SK-N-SH (cell line): ENCODE data around the gene TMEM161B. TPM values are rescaled to one million over a fixed set of nuclear protein-coding genes. Genes with fewer than 3 reads are reported as not detected.

Source experiments
- CTCF ChIA-PET: fragments of 300-600, 350-600 bp; formaldehyde crosslinking; extraction: SDS; loops from one replicate; lab custom pipeline; 2021; lab: Yijun Ruan, JAX
- POLR2A ChIA-PET: fragments of 350-600 bp; sonication (Branson Sonifier 250); formaldehyde crosslinking; extraction: SDS; loops from one replicate; lab custom pipeline; 2020; ENCODE audit warnings: antibody characterized with exemption, inconsistent platforms; lab: Yijun Ruan, JAX
- DNase-seq: peaks from one replicate; pipeline ENCODE4 v3.0.0; 2012
- H2AFZ ChIP-seq: fragments of 200-600 bp; sonication (generic); 2 replicates; pipeline ENCODE4 v1.8.1; 2016; ENCODE audit warnings: antibody characterized with exemption, mild to moderate bottlenecking, low read depth
- H3F3A ChIP-seq: fragments of 200-600 bp; sonication (generic); replicated peaks from 2 replicates; pipeline ENCODE3; 2016; ENCODE audit warnings: antibody characterized with exemption, mild to moderate bottlenecking; ENCODE audit not compliant: insufficient read depth
- H3K27ac ChIP-seq, 2 experiments: fragments of 200-500 bp in 1 of 2; fragments of 200-600 bp in 1 of 2; sonication (Bioruptor generic) in 1 of 2; sonication (generic), shearing (Covaris generic) in 1 of 2; 2 replicates each; pipeline versions ENCODE4 v1.5.1 to v1.6.1; 2014 to 2016; ENCODE audit warnings: low read depth in 2 of 2, inconsistent platforms in 1 of 2, low read length in 1 of 2, mild to moderate bottlenecking in 1 of 2, mixed read lengths in 1 of 2
- H3K27me3 ChIP-seq: fragments of 200-600 bp; sonication (generic), shearing (Covaris generic); 2 replicates; pipeline ENCODE4 v1.6.1; 2016; ENCODE audit warnings: mixed run types; ENCODE audit not compliant: insufficient read depth
- H3K36me3 ChIP-seq, 2 experiments: fragments of 200-500 bp in 1 of 2; fragments of 200-600 bp in 1 of 2; sonication (Bioruptor generic) in 1 of 2; sonication (generic) in 1 of 2; replicated peaks in 1 of 2; 2 replicates each; pipeline versions ENCODE3 to v1.5.1; 2014 to 2016; ENCODE audit warnings: low read length in 1 of 2, mild to moderate bottlenecking in 1 of 2; ENCODE audit not compliant: insufficient read depth in 2 of 2, control insufficient read depth in 1 of 2
- H3K4me1 ChIP-seq, 2 experiments: fragments of 200-500 bp in 1 of 2; fragments of 200-600 bp in 1 of 2; sonication (Bioruptor generic) in 1 of 2; sonication (generic), shearing (Covaris generic) in 1 of 2; 2 replicates each; pipeline versions ENCODE4 v1.5.1 to v1.6.1; 2014 to 2016; ENCODE audit warnings: low read depth in 1 of 2, low read length in 1 of 2, mixed run types in 1 of 2; ENCODE audit not compliant: insufficient read depth in 2 of 2, control insufficient read depth in 1 of 2
- H3K4me2 ChIP-seq: fragments of 200-600 bp; sonication (generic), shearing (Covaris generic); 2 replicates; pipeline ENCODE4 v1.6.1; 2017; ENCODE audit warnings: mixed run types
- H3K4me3 ChIP-seq, 2 experiments: fragments of 200-500 bp in 1 of 2; fragments of 200-600 bp in 1 of 2; sonication (Bioruptor generic) in 1 of 2; sonication (generic), shearing (Covaris generic) in 1 of 2; 2 replicates each; pipeline versions ENCODE4 v1.5.1 to v1.8.1; 2014 to 2016; ENCODE audit warnings: low read depth in 2 of 2, inconsistent platforms in 1 of 2, low read length in 1 of 2, mild to moderate bottlenecking in 1 of 2, mixed read lengths in 1 of 2, moderate library complexity in 1 of 2
- H3K79me2 ChIP-seq: fragments of 200-600 bp; sonication (generic); 2 replicates; pipeline ENCODE4 v1.8.1; 2017; ENCODE audit warnings: mild to moderate bottlenecking; ENCODE audit not compliant: insufficient read depth
- H3K9ac ChIP-seq: fragments of 200-600 bp; sonication (generic); 2 replicates; pipeline ENCODE4 v1.6.1; 2017; ENCODE audit warnings: mixed run types
- H3K9me2 ChIP-seq: fragments of 200-600 bp; sonication (generic); 2 replicates; pipeline ENCODE4 v1.6.1; 2017; ENCODE audit warnings: mixed run types
- H3K9me3 ChIP-seq: fragments of 200-600 bp; sonication (generic); 2 replicates; pipeline ENCODE4 v1.6.1; 2017; ENCODE audit warnings: mixed run types, mild to moderate bottlenecking, moderate library complexity
- H4K20me1 ChIP-seq: fragments of 200-600 bp; sonication (generic); 2 replicates; pipeline ENCODE4 v1.6.1; 2017; ENCODE audit warnings: mild to moderate bottlenecking, mixed run types; ENCODE audit not compliant: insufficient read depth
- CHD2 ChIP-seq: fragments of 150-350 bp; IDR thresholded peaks from 2 replicates; pipeline ENCODE4 v1.6.1; 2018; ENCODE audit warnings: low read length; ENCODE audit not compliant: partially characterized antibody
- EZH2phosphoT487 ChIP-seq: fragments of 200-600 bp; sonication (generic); IDR thresholded peaks from 2 replicates; pipeline ENCODE4 v1.6.1; 2017; ENCODE audit warnings: low read depth, mixed run types, mild to moderate bottlenecking, antibody characterized with exemption, moderate library complexity, borderline replicate concordance
- FOXJ3 ChIP-seq: sonication (generic); formaldehyde crosslinking; IDR thresholded peaks from 2 replicates; pipeline ENCODE4 v1.5.1; 2020; ENCODE audit warnings: mild to moderate bottlenecking, missing genetic modification reagents
- FOXM1 ChIP-seq: IDR thresholded peaks from 2 replicates; pipeline ENCODE4 v1.4.0; 2012; ENCODE audit warnings: low read depth, mild to moderate bottlenecking
- GABPA ChIP-seq: IDR thresholded peaks from 2 replicates; pipeline ENCODE4 v1.4.0; 2012; ENCODE audit warnings: low read depth, mild to moderate bottlenecking
- GATA2 ChIP-seq: sonication (generic); formaldehyde crosslinking; IDR thresholded peaks from 2 replicates; pipeline ENCODE4 v1.5.0; 2020; ENCODE audit warnings: mild to moderate bottlenecking, missing genetic modification reagents
- MEF2A ChIP-seq: IDR thresholded peaks from 2 replicates; pipeline ENCODE4 v1.4.0; 2012; ENCODE audit warnings: low read depth, borderline replicate concordance
- MXI1 ChIP-seq: IDR thresholded peaks from 2 replicates; pipeline ENCODE4 v1.6.1; 2012; ENCODE audit warnings: mild to moderate bottlenecking, low read depth, low read length, improper control_type of control experiment
- NFIC ChIP-seq: IDR thresholded peaks from 2 replicates; pipeline ENCODE4 v1.4.0; 2012; ENCODE audit warnings: borderline replicate concordance
- NRF1 ChIP-seq: IDR thresholded peaks from 2 replicates; pipeline ENCODE4 v1.6.1; 2012; ENCODE audit warnings: low read depth, mild to moderate bottlenecking, low read length
- RAD21 ChIP-seq: IDR thresholded peaks from 2 replicates; pipeline ENCODE4 v1.6.1; 2012; ENCODE audit warnings: mild to moderate bottlenecking, low read length
- RCOR1 ChIP-seq: fragments of 150-350 bp; IDR thresholded peaks from 2 replicates; pipeline ENCODE4 v1.6.1; 2017; ENCODE audit warnings: antibody characterized with exemption, low read length
- RFX5 ChIP-seq: IDR thresholded peaks from 2 replicates; pipeline ENCODE4 v1.6.1; 2012; ENCODE audit warnings: mild to moderate bottlenecking, improper control_type of control experiment, low read length
- SIN3A ChIP-seq: IDR thresholded peaks from 2 replicates; pipeline ENCODE4 v1.6.1; 2012; ENCODE audit warnings: low read depth, mild to moderate bottlenecking, low read length, moderate library complexity, borderline replicate concordance
- SMC3 ChIP-seq: IDR thresholded peaks from 2 replicates; pipeline ENCODE4 v1.6.1; 2012; ENCODE audit warnings: low read depth, low read length, improper control_type of control experiment
- TCF12 ChIP-seq: IDR thresholded peaks from 2 replicates; pipeline ENCODE4 v1.4.0; 2012
- YY1 ChIP-seq: IDR thresholded peaks from 2 replicates; pipeline ENCODE4 v1.4.0; 2012; ENCODE audit warnings: low read depth, mild to moderate bottlenecking
- WGBS: methylation state at CpG from one replicate; pipeline ENCODE4 v1.1.6; 2017; ENCODE audit warnings: low lambda C conversion rate; 5-methylcytosine and 5-hydroxymethylcytosine counted together
- polyA plus RNA-seq, 3 experiments: library from polyadenylated mRNA; depleted of rRNA; stranded (reverse); fragments of >200 nt; gene quantifications; 2 replicates each; pipeline ENCODE4 v1.2.3, GENCODE V29; 2012
- TF ChIP-seq, protein P1 (sequence below): fragments of 200-600 bp; sonication (generic); IDR thresholded peaks from 2 replicates; pipeline ENCODE4 v1.6.1; 2017; ENCODE audit warnings: antibody characterized with exemption, mild to moderate bottlenecking, moderate library complexity
- TF ChIP-seq, protein P2 (sequence below): fragments of 150-350 bp; IDR thresholded peaks from 2 replicates; pipeline ENCODE4 v1.6.1; 2016; ENCODE audit warnings: mild to moderate bottlenecking, low read depth, low read length

TMEM161B gene
- polyA plus RNA-seq, 1 of the 3 experiments (the other 2 are of a cell fraction), result 8.0 TPM

DNA sequence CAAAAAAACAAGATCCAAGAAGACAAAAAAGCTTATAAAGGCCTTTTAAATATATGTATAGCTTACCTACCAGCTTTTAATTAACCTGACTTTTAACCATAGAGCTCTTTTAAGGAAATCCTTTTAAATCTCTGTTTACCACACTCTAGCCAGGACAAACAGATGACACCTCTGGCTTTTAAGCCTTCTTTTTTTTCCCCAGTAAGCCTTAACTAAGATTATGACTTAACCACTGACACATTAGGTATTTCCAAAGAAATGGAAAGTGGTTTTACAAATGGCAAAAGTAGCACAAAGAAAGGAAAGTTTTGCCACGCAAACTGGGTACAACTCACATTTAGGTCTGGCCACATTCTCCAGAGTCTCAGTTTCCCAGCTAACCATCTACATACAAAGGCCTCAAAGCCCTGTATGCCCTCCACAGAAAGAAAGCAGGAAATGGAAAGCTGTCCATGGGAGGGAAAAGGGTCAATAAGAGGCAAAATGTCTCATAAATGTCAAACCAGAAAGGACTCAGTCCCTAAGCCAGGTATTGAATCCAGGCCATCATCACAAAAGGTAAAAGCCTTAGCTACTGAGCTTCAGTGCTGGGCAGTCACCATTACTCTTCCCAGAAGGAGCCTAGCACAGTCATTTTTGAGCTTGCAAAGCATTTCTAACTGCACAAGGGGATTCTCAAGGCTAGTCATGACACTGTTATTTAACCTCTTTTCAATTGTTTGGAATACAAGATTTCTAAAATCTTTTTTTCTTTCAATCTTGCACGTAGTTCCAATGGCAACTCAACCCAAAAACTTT, 19.7 kb downstream of the TMEM161B start:
- WGBS, result 93% methylated on average over 2 of the region's 2 CpGs
- Histone ChIP-seq H3K9me3 (no peaks in the 10 kb centered on the region), H4K20me1 (peaks cover 15% of the 10 kb centered on the region), H3K27me3 (no peaks in the 10 kb centered on the region), H3K79me2 (peaks cover 69% of the 10 kb centered on the region), H3K4me3 (no peak overlapping the region), H3K9me2 (no peaks in the 10 kb centered on the region), H2AFZ (no peak overlapping the region), H3K27ac (no peak overlapping the region), H3K36me3 (peaks cover 0 to 6% of the 10 kb centered on the region in 2 experiments), H3K4me2 (no peak overlapping the region), H3F3A (no peaks in the 10 kb centered on the region), H3K9ac (no peak overlapping the region), H3K4me1 (peaks cover 0 to 7% of the 10 kb centered on the region in 2 experiments; a peak in 2 of 4 replicates)
- CTCF ChIA-PET, result no interaction called here
- TF ChIP-seq FOXM1 (no peak), FOXJ3 (CRISPR knock-in tag) (no peak), RCOR1 (no peak), TCF12 (no peak), EZH2phosphoT487 (no peak)
- no peak for DNase-seq
- POLR2A ChIA-PET, result no interaction called here

DNA sequence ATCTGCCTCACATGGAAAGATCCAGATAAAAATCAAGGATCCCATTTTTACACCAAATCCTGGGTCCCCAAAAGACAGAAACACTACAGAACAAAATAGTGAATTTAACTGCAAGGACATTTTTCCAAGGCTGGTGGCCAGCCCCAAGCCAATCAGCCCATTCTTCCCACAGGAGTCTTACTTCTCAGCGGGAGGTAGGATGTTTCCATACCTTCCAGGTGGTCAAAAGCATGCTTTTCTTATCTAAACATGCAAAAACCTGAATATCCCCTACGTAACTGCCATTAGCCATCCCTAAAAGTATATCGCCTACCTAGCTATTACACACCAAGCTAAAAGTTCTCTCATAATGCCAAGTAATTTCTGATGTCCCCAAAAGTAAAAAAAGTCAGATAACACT, 20.6 kb downstream of the TMEM161B start:
- CTCF ChIA-PET, result no interaction called here
- Histone ChIP-seq H3K27me3 (no peaks in the 10 kb centered on the region), H3K9me2 (no peaks in the 10 kb centered on the region), H3K4me1 (peaks cover 0 to 12% of the 10 kb centered on the region in 2 experiments; a peak in 3 of 4 replicates), H3F3A (no peaks in the 10 kb centered on the region), H4K20me1 (peaks cover 17% of the 10 kb centered on the region), H3K9ac (no peak overlapping the region), H3K9me3 (no peaks in the 10 kb centered on the region), H3K4me3 (no peak overlapping the region), H2AFZ (no peak overlapping the region), H3K36me3 (peaks cover 0 to 6% of the 10 kb centered on the region in 2 experiments), H3K79me2 (peaks cover 78% of the 10 kb centered on the region), H3K27ac (no peak overlapping the region), H3K4me2 (no peak overlapping the region)
- no peak for TF ChIP-seq MXI1
- no peak for TF ChIP-seq YY1
- no peak for TF ChIP-seq GABPA
- no peak for TF ChIP-seq RCOR1
- no peak for TF ChIP-seq EZH2phosphoT487
- POLR2A ChIA-PET, result no interaction called here
- 89% methylated on average over 3 of the region's 3 CpGs for whole genome bisulfite sequencing
- no peak for DNase-seq

DNA sequence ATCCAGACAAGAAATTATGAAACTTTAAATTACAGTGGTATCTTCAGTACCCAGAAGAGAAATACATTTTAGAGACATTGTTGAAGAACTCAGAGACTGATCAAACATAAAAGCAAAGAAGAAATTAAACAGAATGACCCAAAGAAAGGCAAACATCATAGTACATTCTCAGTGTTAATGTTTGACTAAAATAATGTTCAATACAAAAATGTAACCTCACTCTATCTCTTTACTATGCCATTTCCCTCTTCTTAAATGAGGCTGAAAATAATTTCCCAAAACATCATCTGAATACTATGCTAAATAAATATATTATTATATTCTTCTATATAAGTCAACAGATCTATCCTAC, 22.8 kb downstream of the TMEM161B start:
- no peak for DNase-seq
- Histone ChIP-seq H3K4me2 (no peak overlapping the region), H3K27ac (no peak overlapping the region), H3K4me1 (peaks cover 0 to 12% of the 10 kb centered on the region in 2 experiments; a peak in 3 of 4 replicates), H3K36me3 (no peaks in the 10 kb centered on the region), H3K4me3 (no peak overlapping the region), H3K27me3 (no peaks in the 10 kb centered on the region), H4K20me1 (peaks cover 19% of the 10 kb centered on the region), H3K79me2 (peaks cover 76% of the 10 kb centered on the region), H3F3A (no peaks in the 10 kb centered on the region), H2AFZ (no peak overlapping the region), H3K9ac (no peak overlapping the region), H3K9me3 (no peaks in the 10 kb centered on the region), H3K9me2 (no peaks in the 10 kb centered on the region)
- ChIA-PET POLR2A (no interaction called here), CTCF (no interaction called here)
- TF ChIP-seq GATA2 (CRISPR knock-in tag), result no peak
- no peak for TF ChIP-seq RCOR1
- no peak for TF ChIP-seq FOXM1
- TF ChIP-seq SMC3, result no peak
- TF ChIP-seq RAD21, result no peak
- TF ChIP-seq RFX5, result no peak
- no peak for TF ChIP-seq MEF2A
- TF ChIP-seq NFIC, result no peak
- no peak for TF ChIP-seq SIN3A
- no peak for TF ChIP-seq CHD2
- TF ChIP-seq NRF1, result no peak
- TF ChIP-seq, protein P1, sequence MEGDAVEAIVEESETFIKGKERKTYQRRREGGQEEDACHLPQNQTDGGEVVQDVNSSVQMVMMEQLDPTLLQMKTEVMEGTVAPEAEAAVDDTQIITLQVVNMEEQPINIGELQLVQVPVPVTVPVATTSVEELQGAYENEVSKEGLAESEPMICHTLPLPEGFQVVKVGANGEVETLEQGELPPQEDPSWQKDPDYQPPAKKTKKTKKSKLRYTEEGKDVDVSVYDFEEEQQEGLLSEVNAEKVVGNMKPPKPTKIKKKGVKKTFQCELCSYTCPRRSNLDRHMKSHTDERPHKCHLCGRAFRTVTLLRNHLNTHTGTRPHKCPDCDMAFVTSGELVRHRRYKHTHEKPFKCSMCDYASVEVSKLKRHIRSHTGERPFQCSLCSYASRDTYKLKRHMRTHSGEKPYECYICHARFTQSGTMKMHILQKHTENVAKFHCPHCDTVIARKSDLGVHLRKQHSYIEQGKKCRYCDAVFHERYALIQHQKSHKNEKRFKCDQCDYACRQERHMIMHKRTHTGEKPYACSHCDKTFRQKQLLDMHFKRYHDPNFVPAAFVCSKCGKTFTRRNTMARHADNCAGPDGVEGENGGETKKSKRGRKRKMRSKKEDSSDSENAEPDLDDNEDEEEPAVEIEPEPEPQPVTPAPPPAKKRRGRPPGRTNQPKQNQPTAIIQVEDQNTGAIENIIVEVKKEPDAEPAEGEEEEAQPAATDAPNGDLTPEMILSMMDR, result no peak
- TF ChIP-seq, protein P2, sequence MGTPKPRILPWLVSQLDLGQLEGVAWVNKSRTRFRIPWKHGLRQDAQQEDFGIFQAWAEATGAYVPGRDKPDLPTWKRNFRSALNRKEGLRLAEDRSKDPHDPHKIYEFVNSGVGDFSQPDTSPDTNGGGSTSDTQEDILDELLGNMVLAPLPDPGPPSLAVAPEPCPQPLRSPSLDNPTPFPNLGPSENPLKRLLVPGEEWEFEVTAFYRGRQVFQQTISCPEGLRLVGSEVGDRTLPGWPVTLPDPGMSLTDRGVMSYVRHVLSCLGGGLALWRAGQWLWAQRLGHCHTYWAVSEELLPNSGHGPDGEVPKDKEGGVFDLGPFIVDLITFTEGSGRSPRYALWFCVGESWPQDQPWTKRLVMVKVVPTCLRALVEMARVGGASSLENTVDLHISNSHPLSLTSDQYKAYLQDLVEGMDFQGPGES, result no peak
